NCI-H2029 (cell line): ENCODE data around the gene MKLN1.
A peak's percentile ranks its signal among the peaks of the same experiment; 100 is the strongest.
"Not testable (repeated sequence)": the region's sequence is repeated elsewhere in the genome, so short reads cannot be mapped to it uniquely, and the experiment has no call there.

Source experiments
- DNase-seq: peaks from one replicate; lab custom pipeline; 2025; lab: John Stamatoyannopoulos, UW

The MKLN1 gene

DNA sequence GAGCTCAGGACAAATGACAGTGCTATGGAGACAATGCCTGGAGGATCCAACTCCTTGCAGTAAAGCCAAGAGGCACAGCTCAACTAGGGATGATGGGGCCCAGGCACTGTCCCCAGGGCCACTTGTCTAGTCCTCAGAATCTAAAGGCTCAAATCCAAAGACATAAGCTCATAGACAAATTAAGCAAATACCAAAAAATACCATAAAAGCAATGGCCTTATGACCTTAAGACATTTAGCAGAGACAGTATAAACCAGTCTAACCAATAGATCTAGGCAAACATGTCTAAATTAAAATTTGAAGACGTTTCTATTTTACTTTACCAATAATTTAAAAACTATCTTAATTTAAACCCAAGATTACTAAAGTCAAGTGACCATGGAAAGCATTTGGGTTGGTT lies 14.8 kb upstream of the MKLN1 start:
- DNase-seq: no peak

DNA sequence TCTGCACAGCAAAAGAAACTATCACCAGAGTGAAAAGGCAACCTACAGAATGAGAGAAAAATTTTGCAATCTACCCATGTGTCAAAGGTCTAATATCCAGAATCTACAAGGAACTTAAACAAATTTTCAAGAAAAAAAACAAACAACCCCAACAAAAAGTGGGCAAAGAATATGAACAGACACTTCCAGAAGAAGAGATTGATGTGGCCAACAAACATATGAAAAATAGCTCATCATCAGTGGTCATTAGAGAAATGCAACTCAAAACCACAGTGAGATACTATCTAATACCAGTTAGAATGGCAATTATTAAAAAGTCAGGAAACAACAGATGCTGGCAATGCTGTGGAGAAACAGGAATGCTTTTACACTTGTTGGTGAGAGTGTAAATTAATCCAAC lies 7.1 kb upstream of the MKLN1 start:
- no peak for DNase-seq

DNA sequence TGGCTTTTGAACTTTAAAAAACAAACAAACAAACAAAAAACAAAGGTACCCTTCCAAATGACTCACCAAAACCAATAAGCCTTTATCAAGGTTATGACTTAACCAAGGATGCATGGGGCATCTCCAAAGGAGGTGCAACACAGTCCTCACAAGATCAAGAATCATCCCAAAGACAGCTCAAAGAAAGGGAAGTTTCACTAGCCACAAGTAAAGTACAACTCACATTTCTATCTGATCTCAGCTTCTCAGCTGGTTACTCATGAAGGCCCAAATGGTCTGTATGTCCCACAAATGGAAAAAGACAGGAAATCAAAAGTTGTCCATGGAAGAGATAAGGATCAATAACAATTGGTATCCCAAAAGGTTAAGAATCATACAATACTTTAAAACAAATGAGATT lies 6.0 kb upstream of the MKLN1 start:
- DNase-seq: no peak

DNA sequence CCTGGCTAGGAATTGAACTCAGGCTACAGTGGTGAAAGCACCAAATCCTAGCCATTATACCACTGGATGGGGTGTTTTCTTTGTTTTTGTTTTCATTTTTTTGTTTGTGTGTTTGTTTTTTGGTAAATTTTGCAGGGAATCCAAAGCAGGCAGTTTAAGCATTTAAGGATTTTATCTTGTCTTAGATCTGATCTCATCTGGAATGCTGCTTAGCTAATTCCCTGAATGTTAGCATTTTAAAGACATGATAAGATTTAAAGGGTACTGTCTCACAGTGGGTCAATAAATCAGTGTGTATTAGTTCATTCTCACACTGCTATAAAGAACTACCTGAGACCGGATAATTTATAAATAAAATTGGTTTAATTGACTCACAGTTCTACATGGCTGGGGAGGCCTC lies 5.6 kb upstream of the MKLN1 start:
- DNase-seq: no peak

DNA sequence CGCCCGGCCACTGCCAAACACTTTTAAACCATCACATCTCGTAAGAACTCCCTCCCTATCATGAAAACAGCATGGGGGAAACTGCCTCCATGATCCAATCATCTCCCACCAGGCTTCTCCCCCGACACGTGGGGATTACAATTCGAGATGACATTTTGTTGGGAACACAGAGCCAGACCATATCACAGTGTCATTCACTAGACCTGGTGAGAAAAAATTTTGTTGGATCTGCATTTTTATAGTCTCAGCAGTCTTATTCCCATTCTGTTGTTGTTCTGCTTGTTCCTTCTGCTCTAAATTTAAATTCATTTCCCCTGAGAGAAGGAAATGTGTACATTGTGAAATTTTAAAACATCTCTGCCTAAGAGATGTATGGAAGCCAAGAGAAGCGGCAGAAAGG lies 4.8 kb upstream of the MKLN1 start:
- no peak for DNase-seq

DNA sequence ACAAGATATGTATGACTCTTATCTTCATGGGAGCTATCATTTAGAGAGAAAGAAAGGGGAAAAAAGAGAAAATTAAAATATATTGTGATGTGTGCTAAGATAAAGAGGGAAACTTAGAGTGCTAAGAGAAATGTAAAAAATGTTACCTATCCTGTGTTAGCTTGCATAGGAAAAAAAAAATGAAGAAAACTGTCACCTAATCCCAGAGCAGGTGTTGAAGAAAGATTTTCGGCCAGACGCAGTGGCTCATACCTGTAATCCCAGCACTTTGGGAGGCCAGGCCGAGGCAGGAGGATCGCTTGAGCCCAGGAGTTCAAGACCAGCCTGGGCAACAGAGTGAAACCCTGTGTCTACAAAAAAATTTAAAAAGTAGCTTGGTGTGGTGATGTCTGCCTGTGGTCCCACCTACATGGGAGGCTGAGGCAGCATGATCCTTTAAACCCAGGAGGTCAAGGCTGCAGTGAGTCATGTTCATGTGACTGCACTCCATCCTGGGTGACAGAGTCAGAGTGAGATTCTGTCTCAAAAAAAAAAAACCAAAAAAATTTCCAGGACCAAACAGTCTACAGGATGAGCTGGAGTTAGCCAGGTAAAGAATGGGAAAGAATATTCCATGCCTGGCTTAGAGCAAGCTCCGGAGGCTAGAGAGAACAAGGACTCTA lies 2.4 kb upstream of the MKLN1 start:
- no peak for DNase-seq

DNA sequence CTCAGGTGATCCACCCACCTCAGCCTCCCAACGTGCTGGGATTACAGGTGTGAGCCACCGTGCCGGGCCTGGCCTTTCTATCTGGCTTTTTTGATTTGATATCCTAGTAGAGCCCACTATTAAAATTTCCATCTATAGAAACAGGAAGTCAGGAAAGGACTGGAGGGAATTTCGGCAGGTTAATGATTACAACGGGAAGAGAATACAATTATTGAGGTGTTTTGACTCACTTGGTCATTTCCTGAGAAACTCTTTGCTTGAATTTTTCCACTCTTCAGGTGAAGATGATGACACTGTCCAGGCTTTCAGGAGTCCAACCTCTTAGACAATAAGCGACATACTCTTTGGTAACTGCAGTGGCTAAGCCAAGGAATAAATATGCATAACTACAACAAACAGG lies 1.1 kb upstream of the MKLN1 start:
- DNase-seq: no peak

DNA sequence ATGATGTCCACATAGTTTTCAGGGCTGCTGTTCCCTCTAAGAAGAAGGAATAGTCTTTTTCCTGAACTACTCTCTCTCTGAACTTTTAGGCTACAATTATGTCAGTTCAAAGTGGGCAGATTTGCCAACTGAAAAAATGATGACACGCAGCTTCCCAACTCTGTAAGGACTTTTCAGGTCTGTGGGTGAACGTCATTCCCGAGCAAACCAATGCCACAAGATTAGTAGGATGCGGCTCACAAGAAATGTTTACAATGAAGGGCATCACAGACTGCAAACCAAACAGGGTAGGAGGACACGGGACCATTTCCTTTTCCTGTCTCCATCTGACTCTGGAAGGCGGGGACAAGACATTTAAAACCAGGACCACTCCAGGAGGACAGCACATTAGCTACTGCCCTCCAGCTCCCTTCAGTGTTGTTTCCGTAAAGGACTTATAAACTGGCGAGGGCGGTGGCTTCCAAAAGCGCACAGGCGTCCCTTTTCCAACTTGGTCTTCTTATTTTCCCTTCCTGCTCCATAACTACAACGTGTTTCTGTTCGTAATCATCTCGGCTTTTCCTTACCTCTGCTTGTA lies 539 bp upstream of the MKLN1 start:
- DNase-seq: peak; percentile 29

DNA sequence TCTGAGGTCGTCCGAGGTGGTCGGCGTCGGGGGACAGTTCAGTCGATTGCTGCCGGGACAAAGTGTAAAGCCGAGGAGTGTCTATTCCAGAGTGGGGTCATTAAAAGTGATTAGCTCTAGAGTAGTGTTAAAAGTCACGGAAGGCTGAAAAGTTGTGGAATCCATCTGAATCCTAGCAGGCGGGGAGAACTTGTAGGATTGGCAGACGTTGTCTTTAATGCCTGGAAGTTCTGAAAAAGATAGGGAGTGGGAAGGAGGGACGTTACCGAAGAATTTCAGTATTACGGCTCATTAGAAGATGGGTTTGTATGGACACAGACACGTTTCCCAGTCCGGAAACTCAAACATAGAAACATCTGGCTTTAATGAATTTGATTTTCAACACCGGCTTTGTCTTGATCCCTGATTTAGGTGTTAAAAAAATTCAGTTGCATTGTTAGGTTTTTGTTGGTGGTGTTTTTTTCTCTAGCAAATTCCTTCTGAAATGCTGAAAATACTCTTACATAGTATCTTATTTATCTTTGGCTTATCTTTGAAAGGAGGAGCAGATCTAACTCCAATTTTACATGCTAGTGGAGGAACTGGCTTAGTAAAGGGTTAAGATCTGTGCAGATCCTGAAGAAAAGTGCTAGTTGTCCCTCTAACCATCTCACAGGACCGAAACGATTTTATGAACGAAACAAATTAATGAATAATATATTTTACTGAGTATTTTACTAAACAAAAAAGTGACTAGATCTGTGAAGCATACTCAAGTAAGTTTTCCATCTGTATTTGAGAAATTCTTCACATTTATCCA lies 900 bp downstream of the MKLN1 start:
- no peak for DNase-seq

DNA sequence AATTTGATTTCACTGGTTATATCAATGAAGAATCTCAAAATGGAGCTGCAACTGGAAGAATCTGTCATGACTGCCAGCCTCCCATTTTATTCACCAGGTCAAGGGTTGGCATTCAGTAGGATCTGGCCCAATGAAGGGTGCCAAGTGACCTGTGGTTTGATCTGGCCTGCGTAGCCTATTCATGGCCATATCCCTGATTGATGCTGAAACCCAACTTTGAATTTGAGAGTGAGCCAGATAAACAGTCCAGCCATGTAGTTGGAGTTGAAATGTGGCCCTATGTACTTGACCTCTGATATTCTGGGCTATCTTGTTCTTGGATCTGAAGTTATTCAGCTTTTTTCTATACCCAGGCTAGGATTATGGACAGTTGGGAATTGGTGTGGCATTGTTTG lies 1.5 kb downstream of the MKLN1 start:
- DNase-seq: no peak

DNA sequence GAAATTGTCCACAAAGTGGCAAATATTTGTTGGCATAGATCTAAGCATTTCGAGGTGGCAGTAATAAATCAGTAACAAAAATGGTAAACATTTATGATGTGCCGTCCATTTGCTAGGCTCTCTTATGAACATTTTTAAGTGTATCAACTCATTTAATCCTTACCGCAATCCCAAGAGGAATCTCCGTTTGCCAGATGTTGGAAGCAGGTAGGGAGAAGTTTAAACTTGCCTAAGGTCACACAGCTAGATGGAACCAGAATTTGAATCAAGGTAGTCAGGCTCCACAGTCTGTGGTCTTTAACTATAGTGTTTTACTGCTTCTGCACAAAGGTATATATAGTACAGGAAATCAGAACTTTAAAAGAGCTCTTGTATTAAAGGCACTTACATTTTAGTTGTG lies 2.6 kb downstream of the MKLN1 start:
- no peak for DNase-seq

DNA sequence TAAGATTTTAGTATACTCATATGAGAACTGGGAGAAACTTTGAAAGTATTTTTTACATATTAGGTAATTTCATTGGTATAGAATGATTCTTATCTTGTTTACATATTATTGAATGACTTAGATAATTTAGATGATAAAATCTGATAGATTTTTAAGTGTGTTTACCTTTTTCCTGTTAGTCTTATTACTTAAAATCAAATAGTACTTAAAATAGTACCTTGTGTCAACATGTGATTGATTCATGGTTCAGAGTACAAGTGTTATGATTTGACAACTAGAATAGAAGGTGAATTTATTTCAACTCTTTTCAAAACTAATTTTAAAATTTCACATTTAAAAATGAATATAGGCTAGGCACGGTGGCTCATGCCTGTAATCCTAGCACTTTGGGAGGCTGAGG lies 4.1 kb downstream of the MKLN1 start:
- no peak for DNase-seq

DNA sequence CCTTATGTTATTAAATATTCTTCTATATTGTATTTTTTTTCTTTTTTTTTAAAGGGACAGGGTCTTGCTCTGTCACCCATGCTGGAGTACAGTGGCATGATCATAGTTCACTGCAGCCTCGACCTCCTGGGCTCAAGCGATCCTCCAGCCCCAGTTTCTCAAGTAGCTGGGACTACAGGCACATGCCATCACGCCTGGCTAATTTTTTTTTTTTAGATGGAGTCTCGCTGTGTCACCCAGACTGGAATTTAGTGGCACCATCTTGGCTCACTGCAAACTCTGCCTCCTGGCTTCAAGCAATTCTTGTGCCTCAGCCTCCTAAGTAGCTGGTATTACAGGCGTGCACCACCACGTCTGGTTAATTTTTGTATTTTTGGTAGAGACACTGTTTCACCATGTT lies 5.1 kb downstream of the MKLN1 start:
- DNase-seq: not testable (repeated sequence)

DNA sequence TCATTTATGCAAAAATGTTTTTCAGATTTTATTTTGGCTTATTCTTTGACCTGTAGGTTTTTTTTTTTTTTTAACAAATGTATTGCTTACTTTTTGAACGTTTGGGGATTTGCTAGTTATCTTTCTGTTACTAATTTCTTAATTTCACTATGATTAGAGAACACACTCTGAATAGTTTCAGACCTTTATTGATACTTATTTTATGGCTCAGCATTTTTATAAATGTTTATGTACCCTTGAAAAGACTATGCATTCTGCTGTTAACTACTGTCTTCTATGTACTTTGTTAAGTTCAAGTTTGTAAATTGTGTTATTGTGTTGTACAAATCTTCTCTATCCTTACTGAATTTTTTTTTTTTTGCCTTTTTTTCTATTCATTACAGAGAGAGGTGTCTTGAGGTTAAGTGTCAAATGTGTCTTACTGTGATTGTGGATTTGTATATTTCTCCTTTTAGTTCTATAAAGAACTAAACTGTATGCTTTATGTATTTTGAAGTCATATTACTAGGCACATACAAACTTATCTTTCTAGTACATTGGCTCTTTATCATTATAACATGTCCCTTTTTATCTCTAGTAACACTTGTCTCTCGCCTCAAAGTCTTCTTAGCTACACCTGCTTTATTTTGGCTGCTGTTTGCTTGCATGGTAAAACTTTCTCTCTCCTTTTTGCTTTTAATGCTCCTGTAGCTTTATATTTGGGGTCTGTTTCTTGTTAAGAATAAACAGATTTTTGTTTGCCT lies 8.1 kb downstream of the MKLN1 start:
- DNase-seq: no peak

DNA sequence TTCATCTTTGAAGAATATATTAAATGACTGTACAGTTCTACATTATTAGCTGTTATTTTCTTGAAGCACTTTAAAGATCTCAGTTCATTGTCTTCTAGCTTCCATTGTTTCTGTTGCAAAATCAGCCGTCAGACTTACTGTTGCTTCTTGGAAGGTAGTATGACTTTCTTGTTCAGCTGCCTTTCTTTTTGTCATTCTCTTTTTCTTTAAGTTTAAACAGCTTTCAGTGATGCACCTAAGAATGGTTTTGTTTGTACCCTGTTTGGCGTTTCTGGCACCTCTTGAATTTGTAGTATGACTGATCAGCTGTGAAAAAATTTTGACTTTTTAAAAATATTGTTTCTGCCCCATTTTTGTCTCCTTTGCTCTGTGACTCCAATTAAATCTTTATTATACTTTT lies 9.3 kb downstream of the MKLN1 start:
- no peak for DNase-seq

DNA sequence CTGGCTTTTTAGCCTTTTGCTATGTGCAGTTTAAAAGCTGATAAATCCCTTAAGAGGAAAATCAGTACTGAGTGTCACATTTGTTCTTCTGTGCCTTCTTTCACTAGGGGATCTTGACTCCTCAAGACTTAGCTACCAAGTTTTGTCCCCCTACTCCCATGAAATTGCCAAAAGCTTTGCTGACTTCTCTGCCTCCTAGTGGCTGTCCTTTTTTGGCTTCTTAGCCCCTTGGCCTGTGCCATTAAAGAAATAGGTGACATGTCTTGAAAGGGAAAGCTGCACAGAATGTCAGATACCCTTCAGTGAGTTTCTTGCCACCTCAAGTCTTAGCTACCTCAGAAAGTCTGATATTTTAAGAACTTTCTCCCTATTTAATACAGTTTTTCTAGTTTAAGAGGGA lies 10.5 kb downstream of the MKLN1 start:
- DNase-seq: no peak

DNA sequence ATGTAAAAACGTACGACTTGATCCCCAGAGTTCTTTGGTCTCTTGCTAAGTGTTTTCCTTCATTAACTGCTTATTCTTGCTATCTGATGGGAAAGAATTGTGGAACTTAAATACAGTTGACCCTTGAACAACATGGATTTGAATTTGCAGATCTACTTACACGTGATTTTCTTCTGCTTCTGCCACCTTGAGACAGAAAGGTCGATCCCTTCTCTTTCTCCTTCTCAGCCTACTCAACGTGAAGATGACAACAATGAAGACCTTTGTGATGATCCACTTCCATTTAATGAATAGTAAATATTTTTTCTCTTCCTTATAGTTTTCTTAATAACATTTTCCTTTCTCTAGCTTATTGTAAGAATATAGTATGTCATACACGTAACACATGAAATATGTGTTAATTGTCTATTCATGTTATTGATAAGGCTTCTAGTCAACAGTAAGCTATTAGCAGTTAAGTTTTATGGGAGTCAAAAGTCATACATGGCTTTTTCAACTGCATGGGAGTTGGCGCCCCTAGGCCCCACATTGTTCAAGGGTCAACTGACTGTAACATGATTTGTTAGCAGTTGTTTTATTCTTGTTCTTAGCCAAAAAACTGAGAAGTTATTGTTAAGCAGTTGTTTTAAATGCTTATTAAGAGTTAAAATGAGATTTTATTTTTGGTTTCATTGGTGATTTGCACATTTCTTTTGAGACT lies 11.2 kb downstream of the MKLN1 start:
- no peak for DNase-seq

DNA sequence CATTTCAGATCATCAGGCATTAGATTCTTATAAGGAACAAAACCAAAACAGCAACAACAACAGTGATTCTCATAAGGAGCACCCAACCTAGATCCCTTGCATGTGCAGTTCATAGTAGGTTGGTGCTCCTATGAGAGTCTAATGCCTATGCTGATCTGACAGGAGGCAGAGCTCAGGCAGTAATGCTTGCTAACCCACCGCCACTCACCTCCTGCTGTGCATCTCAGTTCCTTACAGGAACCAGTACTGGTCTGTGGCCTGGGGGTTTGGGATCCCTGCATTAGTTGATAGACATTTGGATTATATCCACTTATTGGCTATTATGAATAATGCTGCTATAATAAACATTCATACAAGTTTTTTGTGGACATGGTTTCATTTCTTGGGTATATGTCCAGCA lies 14.0 kb downstream of the MKLN1 start:
- no peak for DNase-seq

DNA sequence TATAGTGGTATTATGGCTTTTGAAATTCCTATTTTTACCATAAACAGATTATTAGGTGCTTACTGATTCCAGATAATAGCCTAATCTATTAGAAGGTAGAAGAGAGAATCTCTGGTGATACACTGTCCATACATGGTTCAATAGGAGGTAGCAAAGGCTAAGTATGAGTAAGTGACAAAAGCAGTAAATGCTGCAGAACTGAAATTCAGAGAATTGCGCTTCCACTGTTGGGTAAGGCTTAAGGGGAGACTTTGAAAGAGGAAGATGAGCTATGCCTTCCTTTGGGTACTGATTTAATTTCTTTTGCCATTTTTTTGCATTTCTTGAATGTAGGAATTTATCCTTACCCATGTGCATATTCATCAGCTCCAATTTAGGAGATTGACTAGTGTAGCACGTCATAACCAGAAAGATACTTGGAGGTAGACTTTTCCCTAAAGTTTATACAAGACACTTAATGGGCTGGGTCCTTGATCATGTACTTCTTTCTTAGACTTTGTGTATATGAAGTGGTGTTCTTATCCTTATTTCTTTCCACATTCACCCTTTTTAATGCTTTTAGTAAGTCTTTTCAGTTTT lies 15.3 kb downstream of the MKLN1 start:
- no peak for DNase-seq

DNA sequence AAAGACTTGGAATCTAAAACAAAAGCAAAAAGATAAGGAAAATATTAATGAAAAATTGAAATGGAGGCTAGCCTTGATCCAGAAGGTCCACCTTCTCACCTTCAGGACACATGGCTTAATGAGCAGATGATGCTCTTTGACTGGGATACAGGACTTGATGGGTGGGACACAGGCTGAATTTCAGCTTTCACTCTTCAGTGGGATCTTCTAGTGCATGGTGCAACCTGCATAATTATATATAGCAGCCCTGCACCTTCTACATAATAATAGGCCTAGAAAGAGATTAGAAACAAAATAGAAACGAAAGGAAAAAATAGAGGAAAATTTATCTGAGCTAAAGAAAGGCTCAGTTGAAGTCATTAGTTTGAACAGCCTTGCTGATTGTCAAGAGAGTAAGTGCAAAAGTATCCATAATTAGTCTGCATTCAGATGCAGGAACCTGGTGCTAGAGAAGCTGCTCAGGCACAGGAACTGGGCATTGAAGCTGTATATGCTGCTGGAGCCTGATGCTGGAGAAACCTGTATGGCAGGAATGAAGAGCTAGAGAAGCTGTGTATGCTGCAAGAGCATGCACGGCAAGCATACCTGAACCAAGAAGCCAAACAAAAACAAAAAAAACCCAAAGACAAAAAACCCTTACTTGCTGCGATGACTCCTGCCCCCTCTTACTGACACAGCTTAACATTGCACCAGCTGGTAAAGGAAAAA lies 19.4 kb downstream of the MKLN1 start:
- no peak for DNase-seq

DNA sequence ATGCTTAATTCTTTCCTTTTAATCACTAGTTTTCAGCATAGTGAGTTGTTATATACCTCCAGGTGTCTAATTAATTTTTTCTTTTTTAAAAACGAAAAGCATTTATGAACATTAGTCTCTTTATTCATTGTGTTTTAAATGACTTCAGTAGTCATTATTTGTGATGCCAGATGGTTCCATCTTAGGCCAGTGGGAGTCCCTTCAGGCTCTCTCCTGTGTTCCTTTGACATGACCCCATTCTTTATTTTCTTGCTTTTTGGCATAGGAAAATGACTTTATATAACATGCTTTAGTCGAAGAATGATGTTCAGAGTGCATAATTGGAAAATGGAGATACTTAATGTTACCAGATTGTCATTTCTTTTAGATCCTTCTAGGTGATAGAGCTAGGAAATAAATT lies 24.4 kb downstream of the MKLN1 start:
- DNase-seq: no peak
